GM19023 (cell line): ENCODE data around the gene AR.

Experiments used
- ATAC-seq: cut with Tn5 transposase; IDR thresholded peaks from one replicate; pipeline ENCODE4 v1.9.1; 2021; ENCODE audit warnings: mild to moderate bottlenecking, moderate library complexity; ENCODE audit not compliant: unreplicated experiment

The AR gene

DNA sequence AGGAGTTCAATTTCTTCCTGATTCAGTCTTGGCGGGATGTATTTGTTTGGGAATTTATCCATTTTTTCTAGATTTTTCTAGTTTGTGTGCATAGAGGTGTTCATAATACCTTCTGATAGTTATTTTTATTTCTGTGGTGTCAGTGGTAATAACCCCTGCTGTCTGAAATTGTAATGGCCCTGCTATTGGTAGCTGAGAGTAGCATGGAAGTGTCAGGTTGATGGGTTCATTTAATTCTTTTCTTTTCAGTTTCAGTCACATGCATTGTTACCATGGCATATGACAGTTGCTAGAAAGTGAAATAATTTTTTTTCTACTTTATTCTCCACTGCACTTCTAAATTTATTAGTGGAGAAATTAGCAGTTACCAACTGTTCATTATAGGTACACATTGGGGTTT is 20.7 kb downstream of the AR start:
- no peak for ATAC-seq

DNA sequence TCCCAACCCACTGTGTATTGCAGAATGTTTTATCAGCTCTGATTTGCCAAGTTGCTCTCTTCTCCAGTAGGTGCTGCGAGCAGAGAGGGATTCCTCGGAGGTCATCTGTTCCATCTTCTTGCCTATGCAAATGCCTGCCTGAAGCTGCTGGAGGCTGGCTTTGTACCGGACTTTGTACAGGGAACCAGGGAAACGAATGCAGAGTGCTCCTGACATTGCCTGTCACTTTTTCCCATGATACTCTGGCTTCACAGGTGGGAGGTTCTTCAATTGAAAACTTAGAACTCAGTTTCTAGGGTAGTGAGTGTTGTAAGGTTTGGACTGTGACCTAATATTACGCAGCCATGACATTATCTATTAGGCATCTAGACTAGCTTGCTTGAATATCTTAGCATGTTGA is 24.9 kb downstream of the AR start:
- ATAC-seq, result no peak

DNA sequence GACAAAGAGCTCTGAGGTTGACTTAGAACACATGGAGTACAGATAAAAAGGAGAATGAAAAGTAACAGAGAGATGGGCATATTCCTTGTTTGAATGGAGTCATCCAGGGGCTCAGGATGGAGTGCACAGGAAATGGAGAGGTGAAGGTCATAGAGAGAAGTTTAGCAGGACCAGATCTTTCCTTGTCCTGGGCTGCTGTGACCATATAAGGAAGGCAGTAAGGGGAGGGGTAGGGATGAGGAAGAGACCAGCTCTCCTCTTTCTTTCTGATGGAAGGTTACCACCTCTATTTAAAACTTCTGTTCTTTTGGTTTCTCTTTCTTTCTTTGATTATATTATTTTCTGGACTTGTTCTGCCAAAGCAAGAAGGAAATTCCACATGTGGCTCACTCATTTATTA is 27.0 kb downstream of the AR start:
- ATAC-seq, result no peak

DNA sequence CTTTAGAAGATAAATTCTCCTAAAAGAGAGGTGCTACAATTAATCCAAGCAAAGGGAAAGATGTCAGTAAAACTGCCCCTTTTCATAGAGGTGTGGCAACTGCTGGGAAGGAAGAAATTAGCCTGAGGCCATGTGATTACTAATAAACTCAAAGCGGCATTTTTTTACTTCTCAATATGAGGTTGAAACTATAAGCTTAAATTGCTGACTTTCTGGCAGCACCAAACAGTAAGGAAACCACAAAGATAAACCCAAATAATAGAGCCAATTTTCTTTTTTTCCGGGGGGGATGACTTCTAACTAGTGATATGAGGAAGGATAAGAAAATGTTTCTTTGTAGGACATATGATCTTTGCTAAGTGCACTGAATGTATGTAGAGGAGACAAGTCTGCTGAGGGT is 30.9 kb downstream of the AR start:
- ATAC-seq, result no peak

DNA sequence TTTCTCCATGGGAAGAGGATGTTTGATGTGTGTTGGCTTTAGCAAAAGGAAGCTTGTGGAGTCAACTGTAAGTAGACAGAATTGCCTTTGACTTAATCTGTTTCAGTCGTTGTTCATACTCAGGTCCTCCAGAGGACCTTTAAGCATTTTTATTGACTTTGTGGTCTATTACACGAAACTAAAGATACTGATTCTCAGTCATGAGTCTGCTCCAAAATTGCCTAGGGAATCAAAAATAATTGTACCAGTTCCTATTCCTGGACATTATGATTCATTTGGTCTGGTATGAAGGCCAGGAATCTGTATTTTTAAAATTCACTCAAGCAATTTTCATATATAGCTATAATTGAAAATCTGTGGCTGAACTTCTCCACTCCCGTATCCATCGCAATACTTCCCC is 38.6 kb downstream of the AR start:
- no peak for ATAC-seq

DNA sequence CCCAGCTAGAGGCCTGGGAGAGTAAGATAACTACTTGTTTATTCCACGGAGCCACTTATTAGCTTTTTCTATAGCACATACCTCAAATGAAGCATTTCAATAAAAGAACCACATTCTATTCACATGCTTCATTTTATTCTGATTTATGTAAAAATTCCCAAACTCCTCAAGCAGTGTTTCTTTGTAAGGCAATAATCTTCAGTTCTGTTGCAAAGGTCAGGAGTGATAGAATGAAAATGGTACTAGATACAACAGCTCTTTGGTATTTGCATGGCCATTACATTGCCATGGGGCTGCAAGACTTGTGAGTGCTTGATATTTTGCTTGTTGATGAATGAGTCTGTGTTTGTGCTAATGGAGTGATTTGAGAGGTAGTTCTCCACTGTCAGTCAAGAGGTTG is 39.4 kb downstream of the AR start:
- no peak for ATAC-seq

DNA sequence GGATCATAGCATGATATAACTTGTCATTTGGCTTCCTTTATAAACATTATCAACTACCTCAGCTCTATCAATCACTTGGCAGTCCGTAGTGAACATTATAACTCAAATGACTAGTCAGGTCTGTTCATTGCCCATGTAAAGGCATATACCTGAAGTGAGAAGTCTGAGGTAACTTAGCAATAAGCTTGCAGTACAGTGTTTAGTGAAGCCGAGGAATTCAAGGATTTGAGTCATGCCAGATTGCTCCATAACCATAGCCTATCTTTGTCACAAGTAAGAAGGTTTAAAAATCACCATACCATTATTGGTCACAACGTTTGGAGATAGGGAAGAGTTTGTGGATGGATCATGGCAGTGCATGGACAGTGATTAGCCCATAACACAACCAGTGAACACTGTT is 41.6 kb downstream of the AR start:
- ATAC-seq, result no peak

DNA sequence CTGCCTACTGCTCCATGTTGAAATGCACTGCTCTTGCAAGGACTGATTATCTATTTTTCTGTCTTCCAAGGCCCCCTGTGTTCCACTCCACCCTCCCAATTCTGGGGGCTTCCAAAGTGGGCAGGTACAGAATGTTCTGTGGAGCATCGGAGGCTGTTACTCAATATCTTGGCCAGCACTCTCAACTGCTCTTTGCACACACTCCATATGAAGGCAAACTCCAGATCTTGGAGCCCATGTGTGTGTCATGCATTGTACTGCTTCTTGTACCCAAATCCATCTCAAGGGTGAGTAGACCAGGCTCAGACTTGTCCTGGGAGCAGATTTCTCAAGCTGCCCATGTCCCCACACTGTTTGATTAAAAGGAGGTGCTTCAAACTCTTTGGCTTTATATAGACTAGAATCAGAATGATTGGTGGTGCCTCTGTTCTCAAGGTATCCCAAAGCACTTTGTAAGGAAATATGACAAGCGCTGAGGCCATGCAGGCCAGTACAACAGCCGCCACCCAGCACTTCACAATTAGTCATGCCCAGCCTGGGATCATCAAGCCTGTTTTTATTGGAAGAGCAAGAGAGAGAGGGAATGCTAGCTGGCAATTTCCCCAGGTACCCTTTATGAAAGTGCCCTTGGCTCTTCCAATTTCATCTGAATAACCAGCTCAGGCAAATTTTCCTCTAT is 44.3 kb downstream of the AR start:
- ATAC-seq, result no peak

DNA sequence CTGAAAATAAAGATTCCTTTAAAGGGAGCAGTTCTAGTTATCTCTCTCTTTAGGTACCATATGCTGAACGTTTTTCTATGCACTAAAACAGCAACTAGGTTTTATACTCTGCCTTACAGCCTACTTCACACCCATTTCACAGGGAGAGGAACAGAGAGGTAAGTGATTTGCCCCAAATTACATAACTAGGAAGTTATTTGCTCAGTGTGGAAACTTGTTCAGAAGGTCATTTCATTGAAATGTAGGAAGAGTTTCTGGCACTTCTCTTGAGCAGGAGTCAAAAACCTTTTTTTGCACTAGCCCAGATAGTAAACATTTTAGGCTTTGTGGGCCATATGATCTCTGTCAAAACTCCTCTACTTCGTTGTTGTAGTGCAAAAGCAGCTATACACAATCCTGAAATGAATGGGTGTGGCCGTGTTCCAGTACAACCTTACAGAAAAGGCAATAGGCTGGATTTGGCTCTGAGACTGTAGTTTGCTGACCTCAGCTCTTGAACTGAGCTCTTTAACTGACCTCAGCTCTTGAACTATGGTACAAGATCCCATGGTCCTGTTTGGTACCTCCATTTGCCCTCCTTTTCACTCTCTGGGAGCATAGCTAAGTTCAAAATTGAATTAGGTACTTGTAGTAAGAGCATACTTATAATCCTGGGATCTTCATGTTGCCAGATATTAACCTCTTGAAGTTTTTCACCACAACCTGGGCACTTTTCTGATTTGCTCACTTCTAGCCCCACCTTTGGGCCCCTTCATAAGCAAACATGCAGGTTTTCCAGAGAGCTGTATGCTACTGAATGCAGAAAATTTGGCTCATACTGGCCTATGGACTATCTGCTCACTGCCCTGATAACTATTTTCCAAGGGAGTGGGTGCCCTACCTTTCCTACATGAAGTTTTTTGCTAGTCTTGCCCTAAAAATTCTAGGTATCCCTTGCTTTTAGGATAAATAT is 53.3 kb downstream of the AR start:
- ATAC-seq, result no peak

DNA sequence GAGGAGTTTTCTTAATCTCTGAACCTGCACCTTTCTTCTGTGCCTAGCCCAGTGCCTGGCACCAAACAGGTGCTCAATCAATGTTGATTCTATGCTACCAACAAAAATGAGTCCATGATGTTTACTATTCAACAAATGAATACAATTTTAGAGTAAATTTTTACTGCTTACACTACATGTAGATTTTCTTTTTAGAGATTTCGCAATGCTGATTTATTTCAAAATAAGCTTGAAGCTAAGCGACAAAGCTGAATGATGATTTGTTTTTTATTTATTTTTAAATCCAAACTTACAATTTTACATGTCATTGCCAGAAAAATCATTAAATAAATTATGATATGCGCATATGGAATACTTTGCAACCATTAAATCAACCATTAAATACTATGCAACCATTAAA is 55.7 kb downstream of the AR start:
- no peak for ATAC-seq

DNA sequence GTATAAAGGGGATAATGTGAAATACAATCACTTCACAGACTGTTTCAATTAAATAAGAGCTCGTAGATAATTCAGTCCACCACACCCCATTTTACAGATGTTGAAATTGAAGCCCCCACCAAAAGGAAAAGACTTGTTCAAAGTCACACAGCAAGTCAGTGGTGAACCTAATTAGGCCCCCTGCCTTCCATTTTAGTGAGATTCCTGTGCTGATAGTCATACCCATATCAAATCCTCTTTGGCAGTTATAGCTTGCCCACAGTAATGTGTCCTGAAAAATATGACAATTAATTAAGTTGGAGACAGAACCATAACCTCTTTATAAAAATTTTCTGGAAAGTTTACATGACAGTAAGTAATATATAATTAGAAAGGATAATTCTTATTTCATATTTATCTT is 58.0 kb downstream of the AR start:
- ATAC-seq, result no peak

DNA sequence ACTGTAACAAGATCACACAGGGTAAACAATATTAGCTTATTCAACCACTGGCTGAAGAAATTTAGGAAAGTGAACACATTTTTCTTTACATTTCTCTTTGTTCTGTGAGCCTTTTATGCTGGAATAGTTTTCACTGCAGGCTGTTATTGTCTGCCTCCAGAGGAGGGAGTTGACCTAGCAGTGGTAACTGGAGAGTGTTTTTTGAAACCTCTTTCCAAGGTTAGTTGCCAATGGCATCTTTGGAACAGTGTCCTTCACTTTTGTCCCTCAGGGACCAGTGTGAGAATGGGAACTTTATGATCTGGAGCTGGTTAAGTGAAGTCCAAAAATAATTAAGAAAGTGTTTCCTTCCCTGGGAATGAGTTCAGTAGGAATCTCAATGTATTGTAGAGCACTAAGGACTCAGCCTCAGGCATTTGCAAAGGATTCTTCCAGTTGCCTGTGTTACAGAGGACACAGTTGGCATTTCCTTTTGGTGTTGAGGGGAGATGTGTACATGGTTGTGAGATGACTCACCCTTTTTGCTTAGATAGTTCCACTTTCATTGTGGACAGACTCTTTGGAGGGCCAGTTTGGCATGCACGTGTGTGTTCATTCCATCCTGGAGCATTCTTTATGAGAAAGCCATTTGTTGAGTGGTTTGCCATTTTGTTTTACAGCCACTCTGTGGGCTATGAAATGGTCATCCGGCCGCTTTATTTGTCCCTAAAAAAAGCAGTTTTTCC is 61.3 kb downstream of the AR start:
- ATAC-seq, result no peak

DNA sequence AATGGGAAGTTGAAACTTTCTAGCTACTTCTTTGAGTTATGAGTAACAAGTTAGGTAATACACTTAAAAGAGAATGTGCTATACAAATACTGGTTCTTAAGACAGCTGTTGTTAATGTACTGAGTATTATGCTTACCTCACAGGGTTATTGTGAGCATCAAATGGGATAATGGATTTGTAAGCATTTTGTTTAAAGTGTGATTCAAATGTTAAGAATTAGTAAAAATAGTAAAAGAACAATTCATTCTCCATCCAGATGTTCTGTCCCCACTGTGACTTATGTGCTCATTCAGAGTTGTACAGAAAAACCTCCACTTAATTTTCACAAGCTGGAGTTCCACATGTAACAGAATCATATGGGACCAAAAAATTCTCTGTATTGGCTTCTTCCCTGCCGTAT is 63.6 kb downstream of the AR start:
- no peak for ATAC-seq

DNA sequence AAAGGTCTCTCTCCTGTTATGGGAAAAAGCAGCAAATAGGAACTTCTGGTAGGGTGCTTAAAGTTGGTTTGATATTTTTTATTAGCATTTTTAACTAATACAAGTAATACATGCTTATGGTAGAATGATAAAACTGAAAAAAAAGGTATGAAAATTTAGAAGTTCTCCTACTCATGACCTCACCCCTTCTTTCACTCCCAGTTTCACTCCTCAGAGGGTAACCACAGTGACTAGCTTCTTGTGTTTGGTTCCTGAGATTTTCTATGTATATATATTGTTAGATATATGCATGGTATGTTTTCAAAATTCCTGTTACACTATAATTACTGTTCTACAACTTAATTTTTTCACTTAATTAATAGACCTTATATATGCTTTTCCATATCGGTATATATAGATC is 66.5 kb downstream of the AR start:
- ATAC-seq, result no peak

DNA sequence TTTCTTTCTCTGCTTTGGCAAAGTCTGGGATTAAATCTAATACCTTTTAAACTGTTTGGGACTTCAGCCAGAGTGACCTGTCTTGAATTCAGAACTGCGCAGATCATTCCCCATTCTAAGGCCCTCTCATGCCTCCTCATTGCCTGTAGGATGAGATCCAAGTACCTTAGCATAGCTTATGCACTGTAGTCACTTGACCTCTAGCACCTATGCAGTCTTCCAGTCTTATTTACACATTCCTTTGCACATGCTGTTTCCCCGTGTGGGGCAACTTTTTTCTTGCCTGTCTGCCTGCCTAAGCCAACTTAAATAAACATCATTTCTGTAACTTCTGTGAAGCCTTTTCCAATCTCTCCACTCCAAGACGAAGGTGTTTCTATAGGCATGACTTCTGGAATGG is 68.4 kb downstream of the AR start:
- ATAC-seq, result no peak

DNA sequence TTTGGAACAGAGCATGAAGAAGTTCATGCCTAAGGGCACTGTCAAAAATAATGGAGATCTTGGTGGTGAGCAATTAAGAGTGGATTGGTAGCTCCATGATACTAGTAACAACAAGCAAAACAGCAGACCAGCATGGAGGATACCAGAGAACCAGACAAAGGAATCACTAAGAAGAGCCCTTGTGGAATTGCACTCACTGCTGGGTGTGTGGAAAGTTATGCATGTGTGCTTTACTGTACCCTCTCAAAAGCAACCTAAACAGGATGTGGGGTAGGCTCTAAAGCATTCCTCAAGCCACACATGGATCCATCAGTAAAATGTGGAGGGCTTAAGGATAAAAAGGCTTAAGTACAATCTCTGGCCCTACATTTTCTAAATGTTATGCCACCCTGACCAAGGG is 69.5 kb downstream of the AR start:
- no peak for ATAC-seq

DNA sequence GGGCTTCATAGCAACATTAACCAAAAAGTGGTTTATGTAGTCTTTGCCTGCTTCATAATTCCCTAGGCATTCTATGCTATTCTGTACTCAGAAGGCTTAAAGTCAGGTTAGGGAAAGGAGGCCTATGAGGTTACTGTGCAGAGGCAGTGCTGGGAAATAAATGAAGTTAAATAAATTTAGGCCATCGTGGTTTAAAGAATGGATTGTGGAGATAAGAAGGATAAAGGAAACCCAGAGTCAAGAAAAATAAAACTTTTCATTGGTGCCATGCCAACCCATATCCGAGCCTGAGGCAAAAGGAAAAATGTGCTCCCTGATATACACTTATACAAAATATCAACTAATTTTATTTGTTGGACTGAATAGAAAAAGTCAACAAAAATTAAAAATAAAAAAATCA is 70.2 kb downstream of the AR start:
- ATAC-seq, result no peak

DNA sequence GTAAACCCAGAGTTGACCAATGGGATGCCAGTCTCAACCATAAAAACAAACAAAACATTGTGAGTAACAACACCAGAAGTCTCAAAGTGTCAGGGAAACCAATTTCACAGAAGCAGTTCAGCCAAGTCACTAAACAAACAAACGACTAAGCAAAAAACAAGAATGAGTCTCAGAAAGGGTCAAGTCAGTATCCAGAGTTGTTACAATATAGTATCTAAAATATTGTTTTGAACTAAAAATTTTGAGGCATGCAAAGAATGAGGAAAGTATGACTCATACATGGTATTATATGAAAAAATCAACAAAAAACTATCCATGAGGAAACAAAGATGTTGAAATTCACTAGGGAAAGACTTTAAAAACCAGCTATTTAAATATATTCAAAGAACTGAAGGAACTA is 70.6 kb downstream of the AR start:
- no peak for ATAC-seq

DNA sequence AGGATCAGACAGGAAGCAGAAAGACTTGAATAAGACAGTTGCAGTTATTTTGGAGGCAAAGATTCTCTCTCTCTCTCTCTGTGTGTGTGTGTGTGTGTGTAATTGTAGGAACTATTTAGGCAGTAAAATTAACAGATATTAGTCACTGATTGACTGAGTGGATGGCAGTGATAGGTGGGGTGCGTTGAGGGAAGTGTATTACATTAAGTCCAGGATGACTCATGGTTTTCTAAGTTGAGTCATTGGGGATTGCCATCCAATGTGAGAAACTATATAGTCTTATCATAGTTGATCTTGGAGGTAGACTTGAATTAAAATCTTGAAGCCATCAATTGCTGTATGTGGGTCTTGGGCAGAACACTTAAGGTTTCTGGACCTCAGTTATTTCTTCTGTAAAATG is 75.4 kb downstream of the AR start:
- ATAC-seq, result no peak

DNA sequence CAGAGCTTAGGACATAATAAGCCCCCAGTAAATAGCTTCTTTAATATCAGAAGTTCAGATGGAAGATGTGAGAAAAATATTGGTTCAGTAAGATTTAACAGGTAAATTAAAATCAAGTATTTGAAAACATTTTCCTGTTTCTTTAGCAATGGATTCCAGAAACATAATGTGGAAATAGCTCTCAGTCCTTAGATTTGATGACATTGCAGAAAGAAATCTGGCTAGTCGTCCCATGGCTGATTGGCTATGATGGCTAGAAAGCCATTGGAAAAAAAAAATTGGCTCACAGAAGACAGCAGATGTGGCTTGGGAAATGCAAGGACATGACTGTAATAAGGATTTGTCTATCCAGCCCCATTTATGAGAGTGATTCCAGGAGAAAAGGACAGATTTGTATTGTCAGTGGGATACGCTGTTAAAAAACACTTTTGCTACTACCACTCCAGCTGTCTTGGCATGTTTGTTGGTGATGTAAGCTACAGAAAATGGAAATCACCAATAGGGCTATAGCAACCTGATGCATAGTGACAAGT is 78.3 kb downstream of the AR start:
- no peak for ATAC-seq

DNA sequence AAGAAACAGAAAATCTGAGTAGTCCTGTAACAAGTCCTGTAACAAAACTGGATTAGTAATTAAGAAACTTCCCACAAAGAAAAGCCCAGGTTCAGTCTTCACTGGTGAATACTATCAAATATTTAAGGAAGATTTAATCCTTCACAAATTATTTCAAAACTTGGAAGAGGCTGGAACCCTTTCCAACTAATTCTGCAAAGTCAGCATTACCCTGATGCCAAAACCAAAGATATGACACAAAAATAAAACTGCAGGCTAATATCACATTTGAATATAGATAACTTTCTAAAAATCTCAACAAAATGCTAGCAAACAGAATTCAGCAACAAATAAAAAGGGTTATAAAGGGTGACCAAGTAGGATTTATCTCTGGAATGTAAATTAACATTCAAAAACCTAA is 80.5 kb downstream of the AR start:
- ATAC-seq, result no peak

DNA sequence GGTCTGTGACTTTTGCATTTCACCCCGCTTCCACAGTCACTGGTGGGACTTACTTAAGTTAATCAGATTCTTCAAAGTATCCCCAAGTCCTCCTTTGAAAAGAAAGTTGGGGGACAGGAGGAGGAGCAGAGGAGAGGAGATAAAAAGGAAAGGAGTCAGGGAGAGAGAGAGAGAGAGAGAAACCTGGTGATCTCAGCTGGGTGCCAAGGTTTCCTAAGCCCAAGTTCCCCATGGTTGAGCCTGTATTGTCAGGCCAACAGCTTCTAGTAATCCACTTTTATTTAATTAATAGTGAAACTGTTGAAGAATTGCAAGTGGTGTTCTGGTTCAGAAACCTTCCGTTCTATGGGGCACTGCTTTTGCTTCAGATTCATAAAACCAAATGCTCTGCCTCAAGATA is 91.6 kb downstream of the AR start:
- no peak for ATAC-seq
